WERI-Rb-1 (cell line): ENCODE results near the gene CLCN2.

Experiments
- DNase-seq: peaks from one replicate; pipeline ENCODE4 v3.0.0-alpha.2; 2020
- H3K27ac ChIP-seq: fragments of 250-450 bp; sonication (Bioruptor Pico); 2 replicates; pipeline ENCODE4 v1.5.1; 2020; ENCODE audit warnings: mild to moderate bottlenecking, moderate library complexity
- H3K27me3 ChIP-seq: fragments of 250-450 bp; sonication (Bioruptor Pico); 2 replicates; pipeline ENCODE4 v1.5.1; 2021; ENCODE audit warnings: mild to moderate bottlenecking, low read depth, moderate library complexity; ENCODE audit not compliant: insufficient read depth, severe bottlenecking
- H3K36me3 ChIP-seq: fragments of 250-450 bp; sonication (Bioruptor Pico); 2 replicates; pipeline ENCODE4 v1.5.1; 2020; ENCODE audit warnings: mild to moderate bottlenecking, moderate library complexity
- H3K4me3 ChIP-seq: 2 replicates; pipeline ENCODE4 v1.5.1; 2011; ENCODE audit warnings: low read depth, mild to moderate bottlenecking, control low read depth, low read length
- H3K9me3 ChIP-seq: fragments of 250-450 bp; sonication (Bioruptor Pico); 2 replicates; pipeline ENCODE4 v1.5.1; 2021; ENCODE audit warnings: mild to moderate bottlenecking, moderate library complexity; ENCODE audit not compliant: severe bottlenecking
- TF ChIP-seq, protein P1 (sequence below): IDR thresholded peaks from 2 replicates; pipeline ENCODE4 v1.5.1; 2011; ENCODE audit warnings: low read depth, mild to moderate bottlenecking, control low read depth, inconsistent platforms, low read length

Gene CLCN2

DNA sequence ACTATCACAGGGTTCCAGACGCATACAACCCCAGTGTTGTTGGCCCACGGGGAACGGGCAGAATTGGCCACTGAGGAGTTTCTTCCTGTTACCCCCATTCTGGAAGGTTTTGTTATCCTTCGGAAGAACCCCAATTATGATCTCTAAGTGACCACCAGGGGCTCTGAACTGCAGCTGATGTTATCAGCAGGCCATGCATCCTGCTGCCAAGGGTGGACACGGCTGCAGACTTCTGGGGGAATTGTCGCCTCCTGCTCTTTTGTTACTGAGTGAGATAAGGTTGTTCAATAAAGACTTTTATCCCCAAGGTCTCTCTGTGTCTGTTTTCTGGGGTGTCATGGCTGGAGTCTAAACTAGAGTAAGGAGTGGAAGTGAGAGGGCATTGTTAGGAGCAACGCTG, 52.7 kb downstream of the CLCN2 start:
- no peaks in the 10 kb centered on the region for H3K9me3 ChIP-seq
- no peak overlapping the region for H3K4me3 ChIP-seq
- H3K27ac ChIP-seq = no peak overlapping the region
- H3K36me3 ChIP-seq = peaks cover 53% of the 10 kb centered on the region
- TF ChIP-seq, protein P1, sequence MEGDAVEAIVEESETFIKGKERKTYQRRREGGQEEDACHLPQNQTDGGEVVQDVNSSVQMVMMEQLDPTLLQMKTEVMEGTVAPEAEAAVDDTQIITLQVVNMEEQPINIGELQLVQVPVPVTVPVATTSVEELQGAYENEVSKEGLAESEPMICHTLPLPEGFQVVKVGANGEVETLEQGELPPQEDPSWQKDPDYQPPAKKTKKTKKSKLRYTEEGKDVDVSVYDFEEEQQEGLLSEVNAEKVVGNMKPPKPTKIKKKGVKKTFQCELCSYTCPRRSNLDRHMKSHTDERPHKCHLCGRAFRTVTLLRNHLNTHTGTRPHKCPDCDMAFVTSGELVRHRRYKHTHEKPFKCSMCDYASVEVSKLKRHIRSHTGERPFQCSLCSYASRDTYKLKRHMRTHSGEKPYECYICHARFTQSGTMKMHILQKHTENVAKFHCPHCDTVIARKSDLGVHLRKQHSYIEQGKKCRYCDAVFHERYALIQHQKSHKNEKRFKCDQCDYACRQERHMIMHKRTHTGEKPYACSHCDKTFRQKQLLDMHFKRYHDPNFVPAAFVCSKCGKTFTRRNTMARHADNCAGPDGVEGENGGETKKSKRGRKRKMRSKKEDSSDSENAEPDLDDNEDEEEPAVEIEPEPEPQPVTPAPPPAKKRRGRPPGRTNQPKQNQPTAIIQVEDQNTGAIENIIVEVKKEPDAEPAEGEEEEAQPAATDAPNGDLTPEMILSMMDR = no peak
- H3K27me3 ChIP-seq = no peaks in the 10 kb centered on the region
- DNase-seq = no peak

DNA sequence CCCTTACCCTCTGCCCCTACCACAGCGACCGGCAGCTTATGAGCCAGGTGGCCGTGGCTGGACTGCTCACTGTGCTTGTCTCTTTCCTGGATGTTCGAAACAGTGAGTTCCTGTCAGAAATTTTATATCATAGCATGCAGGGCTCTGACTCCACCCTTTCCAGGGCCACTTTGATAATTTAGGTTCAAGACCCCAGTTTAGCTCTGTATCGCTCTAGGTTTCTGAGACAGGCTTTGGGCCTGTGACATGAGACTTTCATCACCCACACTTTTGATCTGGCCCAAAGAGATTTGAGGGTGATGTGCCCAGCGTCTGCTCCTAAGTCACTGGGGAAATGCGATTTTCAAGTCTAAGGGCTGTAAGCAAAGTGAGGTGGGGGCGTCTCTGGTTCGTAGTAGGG, 53.5 kb downstream of the CLCN2 start:
- DNase-seq = no peak
- TF ChIP-seq, protein P1 = no peak
- H3K36me3 ChIP-seq = peaks cover 62% of the 10 kb centered on the region
- H3K27ac ChIP-seq = no peak overlapping the region
- no peaks in the 10 kb centered on the region for H3K27me3 ChIP-seq
- H3K4me3 ChIP-seq = no peak overlapping the region
- H3K9me3 ChIP-seq = no peaks in the 10 kb centered on the region

DNA sequence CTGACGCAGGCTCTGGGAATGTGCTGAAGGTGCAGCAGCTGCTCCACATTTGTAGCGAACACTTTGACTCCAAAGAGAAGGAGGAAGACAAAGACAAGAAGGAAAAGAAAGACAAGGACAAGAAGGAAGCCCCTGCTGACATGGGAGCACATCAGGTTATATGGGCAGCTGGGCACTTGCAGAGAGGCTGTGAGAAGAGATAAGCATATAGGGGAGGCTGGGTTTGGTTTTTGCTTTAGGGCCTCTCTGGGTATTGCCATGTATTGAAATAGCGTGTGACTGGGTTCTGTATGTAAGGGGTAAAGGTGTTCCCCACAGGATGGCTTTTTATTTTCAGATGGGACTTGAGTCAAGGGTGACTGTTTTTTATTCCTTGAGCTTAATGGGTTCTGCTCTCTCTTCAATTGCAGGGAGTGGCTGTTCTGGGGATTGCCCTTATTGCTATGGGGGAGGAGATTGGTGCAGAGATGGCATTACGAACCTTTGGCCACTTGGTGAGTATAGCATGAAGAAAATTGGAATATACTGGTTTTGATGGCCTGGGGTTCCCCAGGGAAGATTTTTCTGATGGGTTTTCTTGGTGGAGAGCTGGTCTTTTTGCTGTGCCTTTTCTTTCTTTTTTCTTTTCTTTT, 54.9 kb downstream of the CLCN2 start:
- Histone ChIP-seq H3K4me3 (no peak overlapping the region), H3K9me3 (no peaks in the 10 kb centered on the region), H3K27me3 (no peaks in the 10 kb centered on the region), H3K36me3 (peaks cover 76% of the 10 kb centered on the region), H3K27ac (no peak overlapping the region)
- DNase-seq = no peak
- TF ChIP-seq, protein P1 = no peak

DNA sequence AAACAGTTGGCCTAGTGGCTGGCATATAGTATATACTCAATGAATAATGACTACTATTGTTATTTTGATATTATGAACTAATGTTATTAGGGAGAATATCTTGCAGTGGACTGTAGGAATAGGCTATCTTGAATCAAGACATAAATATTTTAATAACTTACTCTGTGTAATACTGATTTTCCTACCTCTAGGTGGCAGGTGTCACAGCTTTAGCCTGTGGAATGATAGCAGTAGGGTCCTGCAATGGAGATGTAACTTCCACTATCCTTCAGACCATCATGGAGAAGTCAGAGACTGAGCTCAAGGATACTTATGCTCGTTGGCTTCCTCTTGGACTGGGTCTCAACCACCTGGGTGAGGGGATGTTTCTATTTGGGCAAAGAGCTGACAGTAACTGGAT, 55.8 kb downstream of the CLCN2 start:
- DNase-seq = no peak
- H3K36me3 ChIP-seq = peaks cover 85% of the 10 kb centered on the region

DNA sequence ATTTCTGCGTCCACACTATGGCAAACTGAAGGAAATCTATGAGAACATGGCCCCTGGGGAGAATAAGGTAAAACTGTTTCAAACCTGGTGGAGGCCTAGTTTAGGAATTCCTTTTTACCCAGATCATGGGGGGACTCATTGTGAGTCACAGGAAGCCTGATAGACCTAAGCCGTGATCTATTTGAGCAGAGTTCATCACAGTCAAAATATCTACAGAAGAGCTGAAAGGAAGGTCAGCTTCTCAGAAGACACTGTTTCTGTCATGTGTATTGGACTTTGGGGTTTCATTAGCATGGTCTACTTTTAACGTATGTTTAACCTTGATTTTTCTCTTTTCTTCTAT, 61.1 kb downstream of the CLCN2 start:
- no peaks in the 10 kb centered on the region for H3K9me3 ChIP-seq
- no peak overlapping the region for H3K4me3 ChIP-seq
- TF ChIP-seq, protein P1 = no peak
- peaks cover 54% of the 10 kb centered on the region for H3K36me3 ChIP-seq
- no peaks in the 10 kb centered on the region for H3K27me3 ChIP-seq
- no peak overlapping the region for H3K27ac ChIP-seq
- no peak for DNase-seq

More for the DNA sequence above, 55.8 kb downstream of the CLCN2 start:
- Histone ChIP-seq H3K4me3 (no peak overlapping the region), H3K27ac (no peak overlapping the region), H3K9me3 (no peaks in the 10 kb centered on the region), H3K27me3 (no peaks in the 10 kb centered on the region)
- TF ChIP-seq, protein P1 = 0 out of 2 replicates have a peak, but pooled peaks have one; percentile 10
